Endothelial cell of umbilical vein (primary cell): ENCODE data around the gene HAGH. TPM values are rescaled to one million over a fixed set of nuclear protein-coding genes. Genes with fewer than 3 reads are reported as not detected.

ENCODE experiments used
- BruUV-seq: library from RNA; stranded (reverse); fragments of 400-500 nt; replicated peaks from 2 replicates; lab custom pipeline; 2021; lab: Mats Ljungman, UMichigan
- CTCF ChIA-PET: fragments of 300-600, 350-600 bp; sonication (Branson Sonifier 250); formaldehyde crosslinking; loops from one replicate; lab custom pipeline; 2021; ENCODE audit warnings: antibody characterized with exemption, inconsistent platforms; lab: Charles Lee
- POLR2A ChIA-PET: fragments of 300-600, 350-600 bp; sonication (Branson Sonifier 250); formaldehyde crosslinking; loops from one replicate; lab custom pipeline; 2021; ENCODE audit warnings: antibody characterized with exemption, inconsistent platforms; lab: Charles Lee
- DNase-seq: peaks from one replicate; pipeline ENCODE4 v3.0.0-alpha.2; 2011; ENCODE audit warnings: low read depth, low spot score
- FAIRE-seq: peaks from 2 replicates; lab custom pipeline; 2011; peaks lifted over from hg19 to GRCh38; lab: Jason Lieb, UNC
- H2AFZ ChIP-seq: 2 replicates; pipeline ENCODE4 v1.6.0; 2012; ENCODE audit warnings: low read depth, low read length, control low read depth, inconsistent platforms
- H3K27ac ChIP-seq: 2 replicates; pipeline ENCODE4 v1.5.1; 2011; ENCODE audit warnings: low read depth, mild to moderate bottlenecking, control low read depth, low read length, moderate library complexity; ENCODE audit not compliant: insufficient read depth
- H3K27me3 ChIP-seq, 2 experiments: 2 replicates each; pipeline versions ENCODE4 v1.6.0 to v1.6.1; 2011; ENCODE audit warnings: low read length in 2 of 2, mixed read lengths in 1 of 2; ENCODE audit not compliant: control insufficient read depth in 2 of 2, insufficient read depth in 2 of 2
- H3K36me3 ChIP-seq, 2 experiments: 2 replicates in 1 of 2; 3 replicates in 1 of 2; pipeline ENCODE4 v1.5.1; 2011; ENCODE audit warnings: low read length in 2 of 2, mild to moderate bottlenecking in 1 of 2, moderate library complexity in 1 of 2; ENCODE audit not compliant: control insufficient read depth in 2 of 2, insufficient read depth in 2 of 2; ENCODE audit errors: extremely low read depth in 1 of 2
- H3K4me1 ChIP-seq: 3 replicates; pipeline ENCODE4 v1.5.1; 2011; ENCODE audit warnings: mild to moderate bottlenecking, low read length; ENCODE audit not compliant: control insufficient read depth, insufficient read depth; ENCODE audit errors: extremely low read depth
- H3K4me2 ChIP-seq: 2 replicates; pipeline ENCODE4 v1.6.1; 2011; ENCODE audit warnings: low read length, control low read depth, mixed read lengths; ENCODE audit not compliant: insufficient read depth
- H3K4me3 ChIP-seq, 3 experiments: fragments of 200-600 bp in 1 of 3; sonication (generic), shearing (Covaris generic) in 1 of 3; replicated peaks in 1 of 3; 2 replicates each; pipeline ENCODE4 v1.5.1; 2011 to 2016; ENCODE audit warnings: control low read depth in 3 of 3, low read length in 3 of 3, mild to moderate bottlenecking in 2 of 3, inconsistent platforms in 1 of 3, low read depth in 1 of 3, moderate library complexity in 1 of 3; ENCODE audit not compliant: insufficient read depth in 1 of 3
- H3K79me2 ChIP-seq: 2 replicates; pipeline ENCODE4 v1.6.0; 2012; ENCODE audit warnings: low read length, inconsistent platforms; ENCODE audit not compliant: control insufficient read depth, insufficient read depth
- H3K9ac ChIP-seq: replicated peaks from 2 replicates; pipeline ENCODE3; 2011; ENCODE audit warnings: low read length, control low read depth; ENCODE audit not compliant: insufficient read depth; ENCODE audit errors: extremely low read depth
- H3K9me1 ChIP-seq: replicated peaks from 3 replicates; pipeline ENCODE4 v1.6.0; 2011; ENCODE audit warnings: mild to moderate bottlenecking, low read length; ENCODE audit not compliant: control insufficient read depth, insufficient read depth; ENCODE audit errors: extremely low read depth
- H3K9me3 ChIP-seq: replicated peaks from 2 replicates; pipeline ENCODE4 v1.5.1; 2012; ENCODE audit warnings: low read length, inconsistent platforms; ENCODE audit not compliant: control insufficient read depth, insufficient read depth
- H4K20me1 ChIP-seq: replicated peaks from 2 replicates; pipeline ENCODE3; 2011; ENCODE audit warnings: mild to moderate bottlenecking, low read length; ENCODE audit not compliant: control insufficient read depth, insufficient read depth; ENCODE audit errors: extremely low read depth
- EZH2 ChIP-seq: IDR thresholded peaks from 2 replicates; pipeline ENCODE4 v1.6.1; 2012; ENCODE audit warnings: borderline replicate concordance, low read depth, mild to moderate bottlenecking, moderate library complexity, low read length, inconsistent platforms; ENCODE audit not compliant: severe bottlenecking
- FOS ChIP-seq: IDR thresholded peaks from 2 replicates; pipeline ENCODE4 v1.6.1; 2011; ENCODE audit warnings: mild to moderate bottlenecking, low read length, moderate library complexity, borderline replicate concordance; ENCODE audit not compliant: insufficient read depth
- GATA2 ChIP-seq: IDR thresholded peaks from 2 replicates; pipeline ENCODE4 v1.7.0; 2011; ENCODE audit warnings: low read depth, mild to moderate bottlenecking, moderate library complexity, mixed read lengths, low read length; ENCODE audit not compliant: insufficient read length, insufficient read depth
- JUN ChIP-seq: IDR thresholded peaks from 2 replicates; pipeline ENCODE4 v1.6.1; 2011; ENCODE audit warnings: borderline replicate concordance, low read depth; ENCODE audit not compliant: insufficient read length, insufficient read depth
- MYC ChIP-seq: IDR thresholded peaks from one replicate; pipeline ENCODE4 v1.6.1; 2011; ENCODE audit warnings: mild to moderate bottlenecking, low read depth, low read length
- POLR2A ChIP-seq: IDR thresholded peaks from 2 replicates; pipeline ENCODE4 v1.6.1; 2012; ENCODE audit warnings: low read depth, mild to moderate bottlenecking, control low read depth, low read length
- dilution Hi-C: fragments of 300-500 bp; cut with MboI; formaldehyde crosslinking; loops from one replicate; pipeline ENCODE4 v1.15.0; 2019; ENCODE audit warnings: low sequenced_read_pairs; ENCODE audit not compliant: extremely low pct_ligation_motif_present
- intact Hi-C: fragments of 100-400 bp; cut with micrococcal nuclease; formaldehyde crosslinking; loops from one replicate; pipeline ENCODE4 v1.10.0; 2022
- polyA plus RNA-seq, 4 experiments: library from polyadenylated mRNA; depleted of rRNA in 3 of 4; stranded (reverse) in 3 of 4; unstranded in 1 of 4; fragments of >200 nt; gene quantifications; 2 replicates each; pipeline versions ENCODE4 v1.2.1 to v1.2.3, GENCODE V29; 2011 to 2012; ENCODE audit warnings: missing spikeins in 1 of 4
- total RNA-seq: library from RNA; stranded (reverse); gene quantifications from 2 replicates; pipeline ENCODE4 v1.2.3, GENCODE V29; 2021
- TF ChIP-seq, protein P1 (sequence below), 2 donors: IDR thresholded peaks; 1 replicate in 1 of 2; 2 replicates in 1 of 2; pipeline ENCODE4 v1.5.1; 2011; ENCODE audit warnings: low read length in 2 of 2, mild to moderate bottlenecking in 2 of 2, moderate library complexity in 2 of 2, control low read depth in 1 of 2, inconsistent platforms in 1 of 2, low read depth in 1 of 2; ENCODE audit not compliant: insufficient read depth in 1 of 2; ENCODE audit errors: extremely low read depth in 1 of 2
- TF ChIP-seq, protein P2 (sequence below): IDR thresholded peaks from 2 replicates; pipeline ENCODE4 v1.6.1; 2011; ENCODE audit not compliant: insufficient read depth, insufficient read length

The HAGH gene
- total and polyA plus RNA-seq, 2 donors (not counting 3 experiments of a cell fraction or from before 2014, with no cell fraction given) = 54.3 to 84.2 TPM

DNA sequence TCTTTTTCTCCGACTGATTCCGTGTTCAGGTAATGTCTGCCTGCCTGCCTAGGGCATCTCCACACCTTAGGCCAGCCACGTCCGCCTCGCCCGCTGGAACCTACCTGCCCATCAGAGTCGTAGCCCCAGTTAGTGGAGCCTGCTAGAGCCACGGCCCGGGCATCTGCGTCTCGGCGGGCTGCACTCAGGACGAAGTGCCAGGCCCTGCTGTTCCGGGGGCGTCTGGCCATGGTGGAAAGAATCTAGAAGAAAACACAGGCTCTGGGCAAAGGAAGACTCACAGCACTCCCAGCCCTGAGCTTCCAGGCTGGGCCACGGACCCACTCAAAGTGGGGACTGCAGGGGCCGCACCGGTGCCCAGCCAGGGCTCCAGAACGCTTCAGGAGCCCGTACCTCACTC, 45.4 kb downstream of the HAGH start:
- no peak for TF ChIP-seq POLR2A
- TF ChIP-seq FOS = no peak
- TF ChIP-seq, protein P1, sequence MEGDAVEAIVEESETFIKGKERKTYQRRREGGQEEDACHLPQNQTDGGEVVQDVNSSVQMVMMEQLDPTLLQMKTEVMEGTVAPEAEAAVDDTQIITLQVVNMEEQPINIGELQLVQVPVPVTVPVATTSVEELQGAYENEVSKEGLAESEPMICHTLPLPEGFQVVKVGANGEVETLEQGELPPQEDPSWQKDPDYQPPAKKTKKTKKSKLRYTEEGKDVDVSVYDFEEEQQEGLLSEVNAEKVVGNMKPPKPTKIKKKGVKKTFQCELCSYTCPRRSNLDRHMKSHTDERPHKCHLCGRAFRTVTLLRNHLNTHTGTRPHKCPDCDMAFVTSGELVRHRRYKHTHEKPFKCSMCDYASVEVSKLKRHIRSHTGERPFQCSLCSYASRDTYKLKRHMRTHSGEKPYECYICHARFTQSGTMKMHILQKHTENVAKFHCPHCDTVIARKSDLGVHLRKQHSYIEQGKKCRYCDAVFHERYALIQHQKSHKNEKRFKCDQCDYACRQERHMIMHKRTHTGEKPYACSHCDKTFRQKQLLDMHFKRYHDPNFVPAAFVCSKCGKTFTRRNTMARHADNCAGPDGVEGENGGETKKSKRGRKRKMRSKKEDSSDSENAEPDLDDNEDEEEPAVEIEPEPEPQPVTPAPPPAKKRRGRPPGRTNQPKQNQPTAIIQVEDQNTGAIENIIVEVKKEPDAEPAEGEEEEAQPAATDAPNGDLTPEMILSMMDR (IDR thresholded peaks at IDR 0.05; ENCODE audit: extremely low read depth in 1 of 2, insufficient read depth in 1 of 2, low read depth in 1 of 2, low read length in 2 of 2) = no peak
- TF ChIP-seq JUN = no peak
- Histone ChIP-seq H3K4me3 (peak overlapping the region in 2 of 3 experiments; percentile 70 to 75), H3K4me1 (peaks cover 14% of the 10 kb centered on the region), H3K9me3 (no peaks in the 10 kb centered on the region), H3K27me3 (no peaks in the 10 kb centered on the region), H3K36me3 (peaks cover 0 to 38% of the 10 kb centered on the region in 2 experiments), H2AFZ (no peak overlapping the region), H3K27ac (no peak overlapping the region), H3K4me2 (peak overlapping the region; percentile 58), H3K9me1 (no peaks in the 10 kb centered on the region), H3K79me2 (peaks cover 25% of the 10 kb centered on the region), H4K20me1 (no peaks in the 10 kb centered on the region), H3K9ac (peak overlapping the region; percentile 77)
- BruUV-seq = no TSS peak
- FAIRE-seq (no peak), DNase-seq (no peak)
- CTCF ChIA-PET = interaction anchor here (0.6 to 1.7 kb wide), 4 partner anchors 7 to 73 kb away, joined by 3 to 9 read pairs (median 4); partner anchors contain the start of genes EME2 and MRPS34
- POLR2A ChIA-PET = interaction anchor here (1.2 kb wide), 1 partner anchor 361 kb away, joined by 3 read pairs; the partner anchor contains the start of gene UQCC4
- dilution Hi-C loops (no loop called here), intact Hi-C loops (loop anchor here (5.0 to 10.0 kb wide), 2 partner anchors 359 to 476 kb away; partner anchors contain the start of genes UBE2I and UQCC4)

DNA sequence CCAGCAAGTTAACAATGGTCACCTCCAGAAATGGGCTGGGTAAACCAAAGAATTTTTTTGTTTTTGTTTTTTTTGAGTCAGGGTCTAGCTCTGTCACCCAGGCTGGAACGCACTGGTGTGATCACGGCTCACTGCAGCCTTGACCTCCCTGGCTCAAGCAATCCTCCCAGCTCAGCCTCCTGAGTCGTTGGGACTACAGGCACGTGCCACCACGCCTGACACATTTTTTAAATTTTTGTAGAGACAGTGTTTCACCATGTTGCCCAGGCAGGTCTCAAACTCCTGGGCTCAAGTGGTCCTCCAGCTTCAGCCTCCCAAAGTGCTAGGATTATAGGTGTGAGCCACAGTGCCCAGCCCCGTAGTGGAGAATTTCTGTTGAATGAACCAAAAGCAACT, 46.0 kb downstream of the HAGH start:
- BruUV-seq = TSS peak; percentile 44
- Histone ChIP-seq H3K27ac (no peak overlapping the region), H3K27me3 (no peaks in the 10 kb centered on the region), H2AFZ (no peak overlapping the region), H3K4me2 (no peak overlapping the region), H3K4me1 (peaks cover 14% of the 10 kb centered on the region), H3K9ac (no peak overlapping the region), H3K4me3 (no peak overlapping the region), H3K9me1 (no peaks in the 10 kb centered on the region), H4K20me1 (no peaks in the 10 kb centered on the region), H3K36me3 (peaks cover 0 to 40% of the 10 kb centered on the region in 2 experiments), H3K9me3 (no peaks in the 10 kb centered on the region), H3K79me2 (peaks cover 21% of the 10 kb centered on the region)
- no peak for FAIRE-seq
- intact Hi-C loops = loop anchor here (5.0 to 10.0 kb wide), 2 partner anchors 358 to 476 kb away; partner anchors contain the start of genes UBE2I and UQCC4
- DNase-seq = no peak
- POLR2A ChIA-PET = interaction anchor here (1.2 kb wide), 1 partner anchor 360 kb away, joined by 3 read pairs; the partner anchor contains the start of gene UQCC4
- CTCF ChIA-PET = interaction anchor here (1.5 kb wide), 1 partner anchor 73 kb away, joined by 3 read pairs; no protein-coding TSS in a partner anchor
- TF ChIP-seq FOS (no peak), MYC (no peak), GATA2 (no peak), EZH2 (no peak)
- TF ChIP-seq, protein P2, sequence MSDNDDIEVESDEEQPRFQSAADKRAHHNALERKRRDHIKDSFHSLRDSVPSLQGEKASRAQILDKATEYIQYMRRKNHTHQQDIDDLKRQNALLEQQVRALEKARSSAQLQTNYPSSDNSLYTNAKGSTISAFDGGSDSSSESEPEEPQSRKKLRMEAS = no peak
- dilution Hi-C loops = no loop called here
